ENCODE measurements around the gene GRM5.

DNA sequence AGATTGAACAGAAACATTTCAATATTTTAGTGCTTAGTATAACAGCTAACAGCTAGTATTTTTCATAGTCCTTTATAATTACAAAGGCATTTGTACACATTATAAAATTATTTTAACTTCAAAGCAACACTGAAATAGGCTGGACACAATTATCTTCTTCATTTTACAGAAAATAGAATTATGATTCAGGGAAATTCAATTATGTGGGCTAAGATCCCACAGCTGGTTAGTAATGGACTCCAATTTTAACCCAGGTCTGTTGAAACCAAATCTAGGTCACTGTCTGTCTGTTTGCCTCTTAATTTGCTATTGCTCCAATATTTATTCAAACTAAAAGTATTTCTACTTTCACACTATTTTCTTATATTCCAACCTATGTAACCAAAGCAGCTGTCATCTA, 574.1 kb downstream of the GRM5 start:
- TF ChIP-seq POLR2AphosphoS5 (IDR thresholded peaks at IDR 0.05; ENCODE audit: low read depth, low read length) (no peak), POLR2A (IDR thresholded peaks at IDR 0.05; ENCODE audit: low read depth, low read length) (no peak), TAF1 (IDR thresholded peaks at IDR 0.05; ENCODE audit: low read depth, low read length) (no peak), SPI1 (IDR thresholded peaks at IDR 0.05; ENCODE audit: low read depth, low read length) (no peak), PAX5 (IDR thresholded peaks at IDR 0.05; ENCODE audit: insufficient read depth, low read length, severe bottlenecking) (no peak), POU2F2 (IDR thresholded peaks at IDR 0.05; ENCODE audit: low read depth, low read length) (no peak)
